ENCODE results near the gene ACO2. TPM values are rescaled to one million over a fixed set of nuclear protein-coding genes. Genes with fewer than 3 reads are reported as not detected.

The ACO2 gene
- total RNA-seq, 1 experiment from 2014 or later: 66.6 TPM

- H3K4ac ChIP-seq (ENCODE audit: low read depth, low read length): no peak overlapping the region
- Mint-ChIP-seq H3K36me3 (ENCODE audit: insufficient read depth in 1 of 3, low read depth in 3 of 3) (peaks cover 20 to 84% (median 57%) of the 10 kb centered on the region in 3 experiments), H3K9me3 (no peaks in the 10 kb centered on the region), H3K27ac (no peak overlapping the region), H3K4me3 (no peak overlapping the region), H3K27me3 (ENCODE audit: low read depth) (peaks cover 3% of the 10 kb centered on the region; the same call in 1 of the 2 replicates), H3K4me1 (peaks cover 2 to 9% of the 10 kb centered on the region in 2 experiments; a peak in 3 of 4 replicates)
- H2BK20ac ChIP-seq (ENCODE audit: low read depth, low read length, poor library complexity, severe bottlenecking): no peak overlapping the region
- H3K9ac ChIP-seq (ENCODE audit: extremely low read depth, insufficient read length, low read length): no peak overlapping the region
- H3K4me2 ChIP-seq (ENCODE audit: insufficient read depth, insufficient read length, low read length): no peak overlapping the region
- no peaks in the 10 kb centered on the region for H3K79me2 ChIP-seq (ENCODE audit: insufficient read depth, low read length)
- no peaks in the 10 kb centered on the region for H3K9me3 ChIP-seq (ENCODE audit: control insufficient read depth, low read depth, low read length)
- H3K18ac ChIP-seq (ENCODE audit: insufficient read length, low read depth, low read length): no peak overlapping the region
- TF ChIP-seq CTCF (conservative IDR thresholded peaks at IDR 0.05): no peak
- H3K4me1 ChIP-seq (ENCODE audit: insufficient read depth, low read length): no peaks in the 10 kb centered on the region
- H3K23ac ChIP-seq (ENCODE audit: insufficient read length, low read depth, low read length): no peak overlapping the region
- no peak overlapping the region for H2BK15ac ChIP-seq (ENCODE audit: low read depth, low read length)
- no peaks in the 10 kb centered on the region for H4K20me1 ChIP-seq (ENCODE audit: control insufficient read depth, insufficient read depth, insufficient read length)
- no peak overlapping the region for H2BK5ac ChIP-seq (ENCODE audit: insufficient read length, low read length)
- no peak overlapping the region for H4K5ac ChIP-seq (ENCODE audit: insufficient read length, low read depth, low read length)
- H3K14ac ChIP-seq (ENCODE audit: insufficient read depth, low read length): no peak overlapping the region
- no peak overlapping the region for H3K56ac ChIP-seq (ENCODE audit: insufficient read length, low read depth, low read length)
- no CpG with 5 or more reads among the region's 13 CpGs for WGBS (ENCODE audit: extremely low coverage, insufficient read length, low lambda C conversion rate)
- no peak overlapping the region for H3T11ph ChIP-seq (ENCODE audit: low read length)
- H4K91ac ChIP-seq (ENCODE audit: insufficient read length, low read depth, low read length): no peak overlapping the region
- H3K27ac ChIP-seq (ENCODE audit: insufficient read length, low read depth, low read length): no peak overlapping the region
- no peaks in the 10 kb centered on the region for H3K79me1 ChIP-seq (ENCODE audit: insufficient read depth, low read depth, low read length, poor library complexity, severe bottlenecking)
- H2AK5ac ChIP-seq (ENCODE audit: insufficient read length, low read length): no peak overlapping the region
- no peak overlapping the region for H2BK12ac ChIP-seq (ENCODE audit: insufficient read length, low read depth, low read length)
- no peak for DNase-seq
- H4K8ac ChIP-seq (replicated peaks; ENCODE audit: insufficient read length, low read depth, low read length): no peak overlapping the region
- H3K27me3 ChIP-seq (ENCODE audit: insufficient read depth, low read length): no peaks in the 10 kb centered on the region
- no peak overlapping the region for H2BK120ac ChIP-seq (ENCODE audit: low read depth, low read length, poor library complexity, severe bottlenecking)
- no peak overlapping the region for H2AFZ ChIP-seq (ENCODE audit: low read length)
- H3K23me2 ChIP-seq (ENCODE audit: insufficient read length, low read depth, low read length, poor library complexity, severe bottlenecking): no peaks in the 10 kb centered on the region
Observed at GRCh38 chr22:41528938-41529561, 60.1 kb downstream of the ACO2 start.

All from H9 (cell line).